Fibroblast of villous mesenchyme (primary cell): ENCODE results near the gene FOXI3. TPM values are rescaled to one million over a fixed set of nuclear protein-coding genes. Genes with fewer than 3 reads are reported as not detected.

Experiments used
- DNase-seq: peaks from one replicate; pipeline ENCODE4 v3.0.0-alpha.2; 2010; ENCODE audit warnings: low read depth
- H3K4me3 ChIP-seq: 2 replicates; pipeline ENCODE4 v1.5.1; 2011; ENCODE audit warnings: low read depth, mild to moderate bottlenecking, low read length
- small RNA-seq: library from RNA; depleted of rRNA; stranded (forward); fragments of <200 nt; gene quantifications from one replicate; pipeline ENCODE3, GENCODE V24; 2012
- total RNA-seq: library from RNA; depleted of rRNA; stranded (reverse); fragments of >200 nt; gene quantifications from 2 replicates; pipeline ENCODE4 v1.2.3, GENCODE V29; 2012
- TF ChIP-seq, protein P1 (sequence below): IDR thresholded peaks from 2 replicates; pipeline ENCODE4 v1.5.1; 2012; ENCODE audit warnings: low read depth, mild to moderate bottlenecking, low read length; ENCODE audit not compliant: insufficient read depth

Gene FOXI3
- total RNA-seq, 1 donor: not detected

DNA sequence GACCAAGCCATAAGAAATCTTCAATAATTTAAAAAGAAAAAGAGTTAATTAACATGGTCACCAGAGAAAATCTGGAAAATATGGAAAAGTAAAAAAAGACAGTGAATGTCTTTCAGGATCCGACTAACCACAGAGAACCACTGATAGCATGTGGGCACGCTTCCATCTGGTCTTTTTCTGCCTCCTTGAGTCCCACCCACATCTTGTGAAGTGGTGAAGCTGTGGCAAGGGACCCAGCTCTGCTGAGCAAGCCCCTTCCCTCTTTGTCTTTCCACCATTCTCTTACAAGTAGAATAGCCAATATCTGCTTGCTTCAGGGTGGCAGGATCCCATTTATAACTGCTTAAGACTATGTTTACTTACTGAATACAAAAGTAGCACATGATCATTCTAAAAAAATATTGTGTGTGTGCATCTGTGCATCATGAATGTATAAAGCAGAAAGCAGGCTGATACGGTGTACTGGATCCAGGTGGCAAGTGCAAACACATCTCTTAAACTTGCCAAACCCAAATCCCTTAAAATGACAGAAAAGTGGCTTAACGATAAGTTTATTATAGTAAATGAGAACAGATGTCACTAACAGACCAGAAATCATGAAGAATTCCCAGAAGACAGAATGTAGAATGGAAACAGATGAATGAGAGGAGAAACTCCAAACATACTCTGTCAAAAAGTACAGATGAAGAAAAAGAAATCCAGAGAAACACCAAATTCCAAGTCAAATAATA, 52.3 kb downstream of the FOXI3 start:
- no peak for DNase-seq
- TF ChIP-seq, protein P1, sequence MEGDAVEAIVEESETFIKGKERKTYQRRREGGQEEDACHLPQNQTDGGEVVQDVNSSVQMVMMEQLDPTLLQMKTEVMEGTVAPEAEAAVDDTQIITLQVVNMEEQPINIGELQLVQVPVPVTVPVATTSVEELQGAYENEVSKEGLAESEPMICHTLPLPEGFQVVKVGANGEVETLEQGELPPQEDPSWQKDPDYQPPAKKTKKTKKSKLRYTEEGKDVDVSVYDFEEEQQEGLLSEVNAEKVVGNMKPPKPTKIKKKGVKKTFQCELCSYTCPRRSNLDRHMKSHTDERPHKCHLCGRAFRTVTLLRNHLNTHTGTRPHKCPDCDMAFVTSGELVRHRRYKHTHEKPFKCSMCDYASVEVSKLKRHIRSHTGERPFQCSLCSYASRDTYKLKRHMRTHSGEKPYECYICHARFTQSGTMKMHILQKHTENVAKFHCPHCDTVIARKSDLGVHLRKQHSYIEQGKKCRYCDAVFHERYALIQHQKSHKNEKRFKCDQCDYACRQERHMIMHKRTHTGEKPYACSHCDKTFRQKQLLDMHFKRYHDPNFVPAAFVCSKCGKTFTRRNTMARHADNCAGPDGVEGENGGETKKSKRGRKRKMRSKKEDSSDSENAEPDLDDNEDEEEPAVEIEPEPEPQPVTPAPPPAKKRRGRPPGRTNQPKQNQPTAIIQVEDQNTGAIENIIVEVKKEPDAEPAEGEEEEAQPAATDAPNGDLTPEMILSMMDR: no peak
- no peak overlapping the region for H3K4me3 ChIP-seq

DNA sequence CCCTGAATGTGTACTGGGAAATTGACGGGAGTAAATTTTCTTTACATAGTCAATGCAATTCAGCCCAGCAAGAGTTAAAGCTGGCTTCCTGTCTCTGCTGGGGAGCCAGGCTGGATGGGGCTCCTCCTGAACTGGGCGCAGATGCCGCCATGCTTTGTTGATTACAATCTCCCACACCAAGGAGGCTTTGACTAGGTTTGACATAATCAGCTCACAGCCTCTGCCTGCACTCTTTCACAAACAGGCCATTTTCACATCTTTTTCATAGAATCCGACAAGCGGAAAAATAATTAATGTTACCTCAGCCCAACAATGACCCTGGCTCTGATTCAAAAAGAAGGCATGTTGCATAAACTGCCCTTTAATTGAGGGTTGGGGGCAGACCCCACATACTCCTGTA, 54.3 kb downstream of the FOXI3 start:
- H3K4me3 ChIP-seq: no peak overlapping the region
- TF ChIP-seq, protein P1: no peak
- no peak for DNase-seq

Small RNA genes within 50 kb of the gene (small RNA-seq; reads per million reads assigned to genes)
- not detected for gene RNU6-1007P

Other genes starting within 250 kb of the FOXI3 start
- gene EIF2AK3, start 174.8 kb upstream of the FOXI3 start, total RNA-seq: 20.3 and 25.9 TPM in 2 replicates
- 6.8 and 9.5 TPM in 2 replicates for gene RPIA, start 239.0 kb upstream of the FOXI3 start, total RNA-seq